ENCODE data around the gene PDSS1.

GRCh38 chr10:26728957-26729356 lies 31.5 kb downstream of the PDSS1 start:
- TF ChIP-seq POLR2A (IDR thresholded peaks at IDR 0.05) (no peak), CTCF (IDR thresholded peaks at IDR 0.05) (no peak)

All from uterus (tissue), 2 donors.